ENCODE measurements around the gene FAM216A.

The FAM216A gene

DNA sequence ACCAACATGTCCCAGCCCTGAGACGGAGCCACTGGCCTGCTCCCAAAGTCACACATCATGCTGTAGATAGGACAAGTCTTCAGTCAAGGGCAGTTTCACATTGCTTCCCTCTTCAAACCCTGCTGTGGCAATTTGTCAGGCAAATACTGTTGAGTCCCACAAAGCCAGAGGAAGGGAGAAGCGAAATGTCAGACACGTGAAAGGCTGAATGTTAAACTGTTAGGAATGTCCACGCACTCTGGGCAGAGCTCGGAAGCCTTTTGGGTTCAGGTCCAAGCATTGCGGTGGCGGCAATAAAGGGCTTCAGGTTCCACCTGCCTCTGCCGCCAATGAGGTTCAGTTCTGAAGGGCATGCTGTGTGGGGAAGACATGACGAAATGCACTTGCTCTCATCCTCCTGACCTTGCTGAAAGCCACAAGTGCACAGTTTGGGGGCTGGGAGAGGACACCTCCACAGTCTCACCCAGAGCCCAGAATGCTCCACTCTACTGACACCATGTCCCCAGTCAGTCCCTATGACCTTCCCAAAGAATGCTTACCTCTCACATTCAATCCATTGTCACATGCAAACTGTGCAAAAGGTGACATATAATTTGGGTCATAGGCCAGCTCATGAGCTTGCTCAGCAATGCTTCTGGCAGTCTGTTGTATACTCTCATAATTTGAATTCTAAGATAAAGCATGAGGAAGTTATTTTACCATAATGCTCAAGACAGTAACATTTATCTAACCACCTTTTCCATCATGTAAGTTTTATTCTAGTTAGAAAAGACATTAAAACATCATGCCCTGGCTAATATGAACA, 69.2 kb downstream of the FAM216A start:
- no peak for DNase-seq

DNA sequence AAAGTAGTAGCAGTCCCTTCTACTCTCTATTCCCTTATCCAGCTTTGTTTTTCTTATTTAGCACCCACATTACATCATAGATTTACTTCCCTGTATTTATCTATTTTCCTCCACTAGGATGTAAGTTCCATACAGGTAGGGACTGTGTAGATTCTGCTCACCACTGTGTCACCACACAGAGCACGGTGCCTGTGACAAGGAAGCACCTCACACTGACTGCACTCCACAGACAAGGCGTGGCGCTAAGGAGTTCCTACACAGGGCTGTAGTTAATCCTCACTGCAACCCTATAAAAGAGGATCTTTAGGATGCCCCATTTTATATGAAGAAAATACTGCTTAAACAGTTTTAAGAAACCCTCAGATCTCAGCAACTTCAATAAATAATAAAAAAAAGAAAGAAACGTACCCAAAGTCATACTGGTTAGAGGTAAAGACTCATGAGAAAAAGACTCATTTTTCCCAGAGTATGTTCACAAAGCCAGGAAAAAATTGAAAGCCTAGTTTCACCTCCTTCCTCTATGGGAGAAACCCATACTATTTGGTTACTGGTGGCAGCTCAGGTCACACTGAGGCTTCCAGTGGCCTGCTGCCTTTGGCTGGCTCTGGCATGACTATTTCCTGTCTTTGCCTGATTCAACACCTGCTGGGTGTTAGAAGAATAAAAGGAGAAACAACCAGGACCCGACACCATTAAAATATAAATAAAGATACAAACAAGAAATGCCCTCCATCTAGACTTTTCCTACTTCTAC, 70.4 kb downstream of the FAM216A start:
- no peak for DNase-seq

Data from anterior cingulate cortex (tissue), 58 donors.